Effector memory CD4-positive, alpha-beta T cell (primary cell): Measurements from ENCODE around the gene RBM28.
"Not testable (repeated sequence)": the region's sequence is repeated elsewhere in the genome, so short reads cannot be mapped to it uniquely, and the experiment has no call there.

Source experiments
- DNase-seq, 3 donors: peaks; one replicate each; pipeline ENCODE4 v3.0.0-alpha.2; 2020
- H3K27ac ChIP-seq: 2 replicates; pipeline ENCODE4 v1.7.0; 2013; ENCODE audit warnings: mild to moderate bottlenecking, low read length, moderate library complexity; ENCODE audit not compliant: insufficient read depth, poor library complexity, severe bottlenecking
- H3K27me3 ChIP-seq: replicated peaks from 2 replicates; pipeline ENCODE4 v1.7.0; 2013; ENCODE audit warnings: mild to moderate bottlenecking, low read length; ENCODE audit not compliant: insufficient read depth, control insufficient read depth, poor library complexity, severe bottlenecking
- H3K36me3 ChIP-seq: 2 replicates; pipeline ENCODE4 v1.7.0; 2013; ENCODE audit warnings: mild to moderate bottlenecking, low read length, moderate library complexity; ENCODE audit not compliant: control insufficient read depth, insufficient read depth
- H3K4me1 ChIP-seq: 2 replicates; pipeline ENCODE4 v1.7.0; 2013; ENCODE audit warnings: low read length, mild to moderate bottlenecking; ENCODE audit not compliant: control insufficient read depth, insufficient read depth, poor library complexity, severe bottlenecking
- H3K4me3 ChIP-seq: 2 replicates; pipeline ENCODE4 v1.7.0; 2013; ENCODE audit warnings: low read length, low read depth, mild to moderate bottlenecking; ENCODE audit not compliant: insufficient read depth, poor library complexity, severe bottlenecking
- H3K9me3 ChIP-seq: 2 replicates; pipeline ENCODE4 v1.7.0; 2013; ENCODE audit warnings: mild to moderate bottlenecking, low read length, moderate library complexity; ENCODE audit not compliant: control insufficient read depth

Gene RBM28

DNA sequence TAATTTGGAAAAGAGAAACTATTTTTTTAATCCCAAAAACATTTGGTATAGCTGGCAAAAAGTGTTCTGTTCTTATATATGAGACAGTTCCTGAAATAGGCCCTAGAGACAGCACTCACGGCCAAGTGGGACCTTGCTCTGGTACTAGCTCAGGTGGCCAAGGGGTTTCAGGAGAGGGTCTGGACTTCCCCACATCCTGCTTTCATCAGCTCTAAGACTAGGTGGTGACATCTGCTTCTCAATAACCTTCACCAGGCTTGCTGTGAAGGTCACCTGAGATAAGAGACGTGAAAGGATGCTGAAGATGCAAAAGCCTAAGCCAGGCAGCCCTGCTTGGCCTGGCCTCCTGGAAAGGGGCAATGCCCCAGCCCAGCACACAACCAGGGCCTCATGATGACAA lies 40.6 kb downstream of the RBM28 start:
- peaks cover 27% of the 10 kb centered on the region for H3K36me3 ChIP-seq
- no peak for DNase-seq
- no peaks in the 10 kb centered on the region for H3K9me3 ChIP-seq
- H3K27ac ChIP-seq, result no peak overlapping the region
- H3K4me1 ChIP-seq, result no peaks in the 10 kb centered on the region
- H3K4me3 ChIP-seq, result no peak overlapping the region
- H3K27me3 ChIP-seq, result no peaks in the 10 kb centered on the region

DNA sequence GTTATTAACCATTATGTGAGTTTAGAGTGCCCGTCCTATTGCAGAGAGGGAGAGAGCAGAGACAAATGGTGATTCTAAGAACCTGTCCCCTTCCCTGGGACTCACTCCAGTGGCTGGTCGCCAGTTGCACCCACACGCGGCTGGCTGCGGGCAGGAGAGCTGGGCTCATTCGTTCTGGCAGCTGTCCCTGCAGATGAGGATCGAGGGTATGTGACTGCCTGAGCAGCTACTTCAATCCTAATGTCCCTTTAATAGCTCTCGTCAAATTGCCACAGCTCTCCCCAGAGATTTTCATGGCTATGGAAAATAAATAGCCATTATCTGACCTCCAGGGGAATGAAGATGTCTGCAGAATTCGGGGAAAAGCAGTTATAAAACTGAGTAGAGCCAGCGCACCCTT lies 41.6 kb downstream of the RBM28 start:
- H3K4me1 ChIP-seq, result no peaks in the 10 kb centered on the region
- no peak for DNase-seq
- H3K27me3 ChIP-seq, result no peaks in the 10 kb centered on the region
- H3K36me3 ChIP-seq, result peaks cover 17% of the 10 kb centered on the region
- H3K27ac ChIP-seq, result no peak overlapping the region
- no peaks in the 10 kb centered on the region for H3K9me3 ChIP-seq
- no peak overlapping the region for H3K4me3 ChIP-seq

DNA sequence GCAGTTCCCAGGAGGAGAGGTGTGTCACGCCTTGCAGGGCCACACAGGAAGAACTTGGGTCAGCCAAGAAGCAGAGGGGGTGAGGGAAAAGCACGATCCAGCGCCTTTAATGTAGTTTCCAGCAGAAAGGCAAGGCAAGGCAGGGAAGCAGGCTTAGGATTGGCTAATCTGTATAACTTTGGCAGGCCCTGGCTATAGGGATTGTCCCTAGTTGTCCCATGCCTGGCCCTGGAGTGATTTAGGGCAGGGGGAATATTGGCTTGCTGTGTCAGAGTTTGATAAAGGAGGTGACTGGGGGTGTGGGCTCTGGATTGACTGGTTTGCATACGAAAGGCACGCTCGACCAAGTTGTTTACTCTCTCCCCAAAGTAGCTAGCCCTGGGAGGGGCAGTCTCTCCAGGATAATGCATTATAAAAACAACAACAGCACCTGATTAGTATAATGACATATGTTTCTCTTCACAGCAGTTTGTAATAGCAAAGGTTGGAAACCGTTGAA lies 44.5 kb downstream of the RBM28 start:
- H3K4me1 ChIP-seq, result no peaks in the 10 kb centered on the region
- no peak overlapping the region for H3K27ac ChIP-seq
- H3K27me3 ChIP-seq, result no peaks in the 10 kb centered on the region
- no peaks in the 10 kb centered on the region for H3K9me3 ChIP-seq
- peaks cover 6% of the 10 kb centered on the region for H3K36me3 ChIP-seq
- DNase-seq, result no peak
- H3K4me3 ChIP-seq, result no peak overlapping the region

DNA sequence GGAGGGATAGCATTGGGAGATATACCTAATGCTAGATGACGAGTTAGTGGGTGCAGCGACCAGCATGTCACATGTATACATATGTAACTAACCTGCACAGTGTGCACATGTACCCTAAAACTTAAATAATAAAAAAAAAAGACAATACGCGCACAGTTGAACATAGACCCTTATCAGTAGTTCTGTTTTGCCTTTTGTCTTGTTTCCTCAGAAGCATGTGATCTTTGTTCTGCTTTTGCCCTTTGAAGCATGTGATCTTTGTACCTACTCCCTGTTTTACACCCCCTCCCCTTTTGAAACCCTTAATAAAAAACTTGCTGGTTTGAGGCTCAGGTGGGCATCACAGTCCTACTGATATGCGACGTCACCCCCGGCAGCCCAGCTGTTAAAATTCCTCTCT lies 45.7 kb downstream of the RBM28 start:
- DNase-seq, H3K4me1 ChIP-seq, H3K36me3 ChIP-seq, H3K9me3 ChIP-seq, H3K27me3 ChIP-seq, H3K4me3 ChIP-seq, H3K27ac ChIP-seq: not testable (repeated sequence)

DNA sequence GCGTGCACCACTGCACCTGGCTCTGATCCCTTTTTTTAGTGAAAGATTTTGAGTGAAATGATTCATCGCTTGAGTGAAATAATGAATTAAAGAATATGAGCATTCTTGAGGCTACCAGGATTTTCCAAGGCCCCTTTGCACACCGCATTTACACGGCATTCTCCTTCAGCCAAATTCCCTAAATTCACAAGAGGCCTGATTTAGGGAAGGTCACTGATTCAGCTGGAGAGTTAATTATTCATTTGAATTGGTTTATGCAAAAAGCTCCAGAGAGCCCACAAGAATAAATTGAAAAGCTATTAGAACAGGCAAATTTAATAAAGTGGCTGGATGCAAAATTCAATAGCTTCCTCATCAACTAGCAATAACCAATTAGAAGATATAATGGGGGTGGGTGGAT lies 56.2 kb downstream of the RBM28 start:
- no peak for DNase-seq
- Histone ChIP-seq H3K4me1 (no peaks in the 10 kb centered on the region), H3K9me3 (no peaks in the 10 kb centered on the region), H3K4me3 (no peak overlapping the region), H3K36me3 (no peaks in the 10 kb centered on the region), H3K27me3 (no peaks in the 10 kb centered on the region), H3K27ac (no peak overlapping the region)

DNA sequence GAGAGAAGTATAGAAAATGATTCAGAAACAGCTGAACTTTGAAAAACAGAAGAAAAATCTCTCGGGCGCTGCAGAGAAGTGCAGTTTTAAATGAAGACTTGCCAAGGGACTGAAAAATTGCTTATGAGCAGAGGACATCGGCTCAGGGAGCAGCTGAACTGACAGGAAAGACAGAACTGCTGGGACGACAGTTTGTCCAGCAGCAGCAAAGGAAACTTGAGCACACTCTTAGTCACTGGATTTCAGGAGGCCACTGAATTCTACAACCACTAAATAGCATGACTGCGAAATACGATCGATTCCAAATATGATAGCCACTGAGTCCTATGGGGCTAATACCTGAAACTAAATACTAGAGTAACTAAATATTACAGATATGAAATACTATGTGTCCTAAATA lies 59.6 kb downstream of the RBM28 start:
- no peaks in the 10 kb centered on the region for H3K36me3 ChIP-seq
- no peak for DNase-seq
- no peaks in the 10 kb centered on the region for H3K9me3 ChIP-seq
- H3K4me3 ChIP-seq, result no peak overlapping the region
- H3K27ac ChIP-seq, result no peak overlapping the region
- no peaks in the 10 kb centered on the region for H3K4me1 ChIP-seq
- H3K27me3 ChIP-seq, result no peaks in the 10 kb centered on the region

DNA sequence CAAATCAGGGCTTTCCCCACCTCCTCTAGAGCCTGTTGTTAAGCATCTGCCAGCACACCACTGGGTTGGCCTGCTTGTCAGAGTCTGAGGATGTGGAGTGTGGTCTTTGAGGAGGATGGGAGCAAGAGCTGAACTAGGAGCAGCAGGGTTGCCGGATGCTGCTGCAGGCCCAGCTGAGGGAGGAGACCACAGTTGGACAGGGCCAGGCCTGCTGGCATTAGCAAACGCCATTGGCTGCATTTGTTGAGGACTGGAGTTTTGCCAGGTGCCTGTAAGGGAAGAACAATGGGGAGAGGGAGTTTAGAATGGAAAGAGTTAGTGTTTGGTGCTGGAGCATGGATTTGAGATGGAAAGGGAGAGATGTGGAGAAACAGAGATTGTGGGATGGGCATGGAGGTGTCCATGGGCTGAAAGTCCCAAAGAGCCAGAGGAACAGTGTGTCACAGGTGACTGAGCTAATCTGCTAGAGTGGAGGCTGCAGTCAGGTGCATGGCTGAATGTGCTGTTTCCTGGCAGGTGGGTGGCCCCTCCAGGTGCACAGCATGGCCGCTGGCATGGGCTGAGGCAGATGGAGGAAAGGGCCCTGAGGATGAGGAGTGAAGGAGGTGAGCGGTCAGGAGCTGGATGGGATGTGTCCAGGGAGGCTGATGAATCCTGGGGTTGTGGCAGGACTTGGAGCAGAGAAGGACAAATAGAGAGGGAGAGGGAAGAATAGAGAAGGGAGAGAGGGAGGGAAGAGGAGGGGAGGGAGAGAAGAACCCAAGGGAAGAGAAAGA lies 61.9 kb downstream of the RBM28 start:
- H3K27me3 ChIP-seq, result no peaks in the 10 kb centered on the region
- no peak overlapping the region for H3K27ac ChIP-seq
- H3K4me1 ChIP-seq, result no peaks in the 10 kb centered on the region
- no peak for DNase-seq
- no peaks in the 10 kb centered on the region for H3K36me3 ChIP-seq
- H3K9me3 ChIP-seq, result no peaks in the 10 kb centered on the region
- no peak overlapping the region for H3K4me3 ChIP-seq

DNA sequence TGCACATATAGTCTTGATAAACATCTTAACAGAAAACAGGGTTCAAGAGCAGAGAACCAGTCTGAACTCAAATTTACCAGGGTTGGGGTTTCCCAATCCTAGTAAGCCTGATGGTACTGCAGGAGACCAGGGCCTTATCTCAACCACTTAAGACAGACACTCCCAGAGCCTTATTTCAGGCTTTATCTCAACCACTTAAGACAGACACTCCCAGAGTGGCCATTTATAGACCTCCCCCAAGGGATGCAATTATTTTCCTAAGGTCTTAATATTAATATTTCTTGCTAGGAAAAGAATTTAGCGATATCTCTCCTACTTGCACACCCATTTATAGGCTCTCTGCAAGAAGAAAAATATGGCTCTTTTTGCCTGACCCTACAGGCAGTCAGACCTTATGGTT lies 63.3 kb downstream of the RBM28 start:
- not testable (repeated sequence) for H3K4me1 ChIP-seq, H3K9me3 ChIP-seq, H3K27ac ChIP-seq, H3K27me3 ChIP-seq, H3K36me3 ChIP-seq, DNase-seq, H3K4me3 ChIP-seq

DNA sequence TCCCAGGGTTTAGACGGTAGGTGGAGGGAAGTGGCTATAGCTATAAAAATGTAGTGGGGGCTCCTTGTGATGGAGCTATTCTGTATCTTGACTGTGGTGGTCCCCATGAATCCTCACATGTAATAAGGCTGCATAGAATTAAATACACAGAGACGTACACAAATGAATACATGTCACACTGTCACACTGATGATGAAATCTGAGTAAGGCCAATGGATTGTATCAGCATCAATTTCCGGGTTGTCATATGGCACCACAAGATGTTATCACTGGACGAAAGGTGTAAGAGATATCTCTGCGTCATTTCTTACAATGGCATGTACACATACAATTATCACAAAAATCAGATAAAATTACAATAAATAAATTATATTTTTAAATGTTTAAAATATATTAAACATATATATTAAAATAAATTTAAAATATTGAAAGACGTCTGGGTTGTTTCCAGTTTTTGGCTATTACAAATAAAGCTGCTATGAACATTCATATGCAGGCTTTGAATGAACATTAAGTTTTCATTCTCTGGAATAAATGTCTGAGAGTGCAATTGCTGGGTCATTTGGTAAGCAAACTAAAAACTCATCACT lies 64.5 kb downstream of the RBM28 start:
- Histone ChIP-seq H3K27me3 (no peaks in the 10 kb centered on the region), H3K4me1 (no peaks in the 10 kb centered on the region), H3K9me3 (no peaks in the 10 kb centered on the region), H3K36me3 (no peaks in the 10 kb centered on the region), H3K4me3 (no peak overlapping the region), H3K27ac (no peak overlapping the region)
- DNase-seq, result no peak

DNA sequence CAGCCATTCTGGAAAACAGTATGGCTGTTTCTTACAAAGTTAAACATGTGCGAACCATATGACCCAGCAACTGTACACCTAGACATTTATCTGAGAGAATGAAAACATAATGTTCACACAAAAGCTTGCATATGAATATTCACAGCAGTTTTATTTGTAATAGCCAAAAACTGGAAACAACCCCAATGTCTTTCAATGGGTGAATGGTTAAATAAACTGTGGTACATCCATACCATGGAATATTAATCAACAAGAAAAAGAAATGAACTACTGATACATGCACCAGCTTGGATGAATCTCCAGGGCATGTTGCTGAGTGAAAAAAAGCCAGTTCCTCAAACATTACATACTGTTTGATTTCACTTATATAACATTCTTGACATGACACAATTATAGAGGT lies 65.3 kb downstream of the RBM28 start:
- H3K4me1 ChIP-seq, result no peaks in the 10 kb centered on the region
- H3K9me3 ChIP-seq, result no peaks in the 10 kb centered on the region
- H3K27ac ChIP-seq, result no peak overlapping the region
- H3K27me3 ChIP-seq, result no peaks in the 10 kb centered on the region
- H3K36me3 ChIP-seq, result no peaks in the 10 kb centered on the region
- DNase-seq, result no peak
- H3K4me3 ChIP-seq, result no peak overlapping the region
